ENCODE data around the gene ITGA8.
"Not testable (repeated sequence)": the region's sequence is repeated elsewhere in the genome, so short reads cannot be mapped to it uniquely, and the experiment has no call there.

Gene ITGA8

DNA sequence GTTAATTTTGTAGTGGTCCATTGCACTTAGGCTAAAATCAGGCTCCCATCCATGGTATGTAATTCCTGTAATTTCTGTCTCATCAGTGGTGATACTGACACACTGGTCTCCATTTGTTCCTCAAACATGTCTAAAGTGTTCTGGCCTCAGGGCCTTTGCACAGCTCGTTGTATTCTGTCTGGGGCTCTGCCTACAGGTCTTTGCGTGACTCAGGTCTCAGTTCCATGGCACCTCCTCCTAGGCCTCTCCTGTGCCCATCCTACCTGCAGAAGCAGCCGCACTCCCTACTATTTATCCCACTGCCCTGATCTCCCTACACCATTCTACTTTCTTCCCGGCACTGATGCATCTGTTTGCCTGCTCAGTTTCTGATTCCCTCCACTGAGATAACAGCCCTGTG, 173.8 kb downstream of the ITGA8 start:
- DNase-seq = no peak

DNA sequence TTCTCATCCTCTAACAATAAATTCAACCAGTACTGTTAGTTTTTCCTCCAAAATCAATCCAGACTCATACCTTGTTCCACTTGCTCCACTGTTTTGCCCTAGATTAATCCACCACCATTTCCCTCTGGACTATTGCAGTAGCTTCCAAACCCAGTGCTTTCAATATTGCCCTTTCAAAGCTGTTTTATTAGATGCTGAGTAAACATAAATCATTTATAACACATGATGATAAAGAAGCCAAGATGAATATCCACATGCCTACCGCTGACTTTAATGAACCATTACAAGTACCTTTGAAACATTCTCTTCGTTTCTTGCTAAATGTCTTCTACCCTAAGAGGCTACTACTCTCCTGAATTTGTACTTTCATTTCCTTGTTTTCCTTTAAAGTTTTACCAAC, 174.5 kb downstream of the ITGA8 start:
- no peak for DNase-seq

DNA sequence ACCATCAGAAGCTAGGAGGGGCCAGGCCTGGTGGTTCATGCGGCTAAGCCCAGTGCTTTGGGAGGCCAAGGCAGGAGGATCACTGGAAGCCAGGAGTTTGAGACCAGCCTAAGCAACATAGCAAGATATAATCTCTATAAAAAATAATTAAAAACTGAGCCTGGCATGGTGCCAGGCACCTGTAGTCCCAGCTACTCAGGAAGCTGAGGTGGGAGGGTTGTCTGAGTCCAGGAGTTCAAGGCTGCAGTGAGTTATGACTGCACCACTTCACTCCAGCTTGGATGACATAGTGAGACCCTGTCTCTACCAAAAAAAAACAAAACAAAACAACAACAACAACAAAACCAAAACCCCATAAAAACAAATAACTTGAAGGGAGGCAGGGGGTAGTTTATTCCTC, 175.7 kb downstream of the ITGA8 start:
- no peak for DNase-seq

DNA sequence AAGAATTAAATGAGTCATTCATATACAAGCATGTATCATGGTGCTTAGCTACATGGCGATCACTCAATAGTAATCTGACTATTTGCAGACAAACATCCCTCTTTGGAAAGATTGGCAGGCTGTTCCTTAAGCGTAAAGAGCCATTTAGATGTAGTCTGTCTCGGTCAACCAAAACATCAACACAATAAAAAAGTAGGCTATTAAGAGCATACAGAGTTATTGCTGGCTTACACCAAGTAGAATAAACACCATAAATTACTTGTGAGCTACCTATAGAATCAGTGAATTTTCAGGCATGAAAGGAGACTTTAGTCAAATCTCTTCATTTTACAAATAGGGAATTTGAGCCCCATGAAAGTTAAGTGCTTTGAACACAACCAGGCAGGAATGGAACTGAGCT, 176.9 kb downstream of the ITGA8 start:
- DNase-seq = no peak

DNA sequence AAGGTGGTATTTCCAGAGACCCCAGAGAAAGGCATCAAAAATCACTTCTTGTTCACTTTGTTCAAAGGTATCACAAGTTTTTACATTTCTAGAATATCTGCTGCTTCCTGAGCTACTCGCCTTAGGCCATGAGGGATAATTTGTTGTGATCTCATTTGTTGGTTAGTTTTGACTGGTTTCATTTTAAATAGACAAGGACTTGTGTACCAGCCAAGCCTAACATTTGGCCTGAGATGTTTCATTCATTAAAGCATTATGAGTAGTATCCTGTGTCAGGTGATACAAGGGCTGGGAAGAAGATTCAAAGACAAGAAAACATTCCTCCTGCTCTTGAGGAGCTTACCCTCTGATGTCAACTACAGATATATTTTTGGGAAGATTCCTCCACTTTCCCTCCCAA, 178.3 kb downstream of the ITGA8 start:
- DNase-seq = no peak

DNA sequence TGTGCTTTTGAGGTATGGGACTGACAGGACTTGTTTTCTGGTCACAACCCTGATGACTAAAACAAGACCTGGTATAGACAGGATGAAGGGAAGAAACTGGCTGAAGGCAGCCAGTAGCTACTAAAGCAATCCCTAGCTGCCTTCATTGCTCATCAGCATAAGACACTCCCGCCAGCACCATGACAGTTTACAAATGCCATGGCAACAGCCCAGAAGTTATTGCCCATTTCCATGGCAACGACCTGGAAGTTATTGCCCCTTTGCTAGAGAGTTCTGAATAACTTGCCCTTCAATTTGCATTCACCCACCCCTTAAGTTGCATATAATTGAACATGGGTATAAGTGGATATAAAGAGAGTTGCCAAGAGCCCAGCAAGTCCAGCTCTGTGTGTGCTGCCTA, 179.0 kb downstream of the ITGA8 start:
- DNase-seq = no peak

DNA sequence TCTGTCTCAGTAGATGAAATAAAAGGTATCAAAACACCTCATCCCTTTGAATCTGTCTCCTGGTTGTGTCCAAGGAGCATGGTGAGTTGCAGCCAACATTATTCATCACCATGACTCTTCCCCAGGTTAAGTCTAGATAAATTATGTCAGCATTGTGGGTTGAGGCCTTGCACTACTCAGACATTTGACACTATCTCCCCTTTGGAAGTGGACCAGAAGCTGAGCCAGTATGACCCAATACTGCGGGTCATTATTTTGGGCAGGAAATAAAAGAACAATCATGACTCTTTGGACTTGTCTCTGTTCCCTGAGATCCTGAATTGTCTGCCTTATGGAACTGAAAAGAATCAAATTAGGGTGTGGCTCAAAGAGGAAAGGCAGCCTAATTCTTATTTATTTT, 180.5 kb downstream of the ITGA8 start:
- no peak for DNase-seq

DNA sequence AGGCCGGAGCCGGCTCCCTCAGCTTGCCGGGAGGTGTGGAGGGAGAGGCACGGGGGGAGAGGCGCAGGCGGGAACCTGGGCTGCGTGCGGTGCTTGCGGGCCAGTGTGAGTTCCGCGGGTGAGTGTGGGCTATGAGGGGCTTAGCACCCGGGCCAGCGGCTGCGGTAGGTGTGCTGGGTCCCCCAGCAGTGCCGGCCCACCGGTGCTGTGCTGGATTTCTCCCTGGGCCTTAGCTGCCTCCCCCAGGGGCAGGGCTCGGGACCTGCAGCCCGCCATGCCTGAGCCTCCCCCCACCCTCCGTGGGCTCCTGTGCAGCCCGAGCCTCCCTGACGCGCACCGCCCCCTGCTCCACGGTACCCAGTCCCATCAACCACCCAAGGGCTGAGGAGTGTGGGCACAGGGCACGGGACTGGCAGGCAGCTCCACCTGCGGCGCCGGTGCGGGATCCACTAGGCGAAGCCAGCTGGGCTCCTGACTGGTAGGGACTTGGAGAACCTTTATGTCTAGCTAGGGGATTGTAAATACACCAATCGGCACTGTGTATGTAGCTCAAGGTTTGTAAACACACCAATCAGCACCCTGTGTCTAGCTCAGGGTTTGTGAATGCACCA, 184.7 kb downstream of the ITGA8 start:
- DNase-seq = not testable (repeated sequence)

DNA sequence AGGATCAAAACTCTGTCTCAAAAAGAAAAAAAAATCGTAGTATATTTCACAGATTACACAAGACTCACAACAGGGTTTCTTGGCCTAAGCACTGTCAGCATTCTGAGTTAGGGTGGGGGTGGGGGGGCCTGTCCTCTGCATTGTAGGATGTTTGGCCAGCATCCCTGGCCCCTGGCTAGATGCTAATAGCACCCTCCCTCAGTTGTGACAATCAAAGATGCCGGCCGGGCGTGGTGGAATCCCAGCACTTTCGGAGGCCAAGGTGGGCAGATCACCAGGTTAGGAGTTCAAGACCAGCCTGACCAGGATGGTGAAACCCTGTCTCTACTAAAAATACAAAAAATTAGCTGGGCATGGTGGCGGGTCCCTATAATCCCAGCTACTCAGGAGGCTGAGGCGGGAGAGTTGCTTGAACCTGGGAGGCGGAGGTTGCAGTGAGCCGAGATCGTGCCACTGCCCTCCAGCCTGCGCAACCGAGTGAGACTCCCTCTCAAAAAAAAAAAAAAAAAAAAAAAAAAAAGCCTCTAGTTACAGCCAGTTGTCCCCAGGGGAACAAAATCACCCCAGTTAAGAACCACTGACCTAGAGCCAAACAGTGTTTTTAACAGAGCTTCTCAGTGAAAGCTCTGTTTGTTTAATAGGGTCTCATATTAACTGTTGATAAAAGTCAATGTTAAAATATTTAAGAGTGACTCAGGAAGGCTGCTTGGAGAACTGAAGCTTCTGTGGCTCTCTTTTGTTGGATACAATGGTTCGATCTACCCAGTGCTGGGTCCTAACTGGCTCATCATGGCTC, 187.6 kb downstream of the ITGA8 start:
- no peak for DNase-seq

DNA sequence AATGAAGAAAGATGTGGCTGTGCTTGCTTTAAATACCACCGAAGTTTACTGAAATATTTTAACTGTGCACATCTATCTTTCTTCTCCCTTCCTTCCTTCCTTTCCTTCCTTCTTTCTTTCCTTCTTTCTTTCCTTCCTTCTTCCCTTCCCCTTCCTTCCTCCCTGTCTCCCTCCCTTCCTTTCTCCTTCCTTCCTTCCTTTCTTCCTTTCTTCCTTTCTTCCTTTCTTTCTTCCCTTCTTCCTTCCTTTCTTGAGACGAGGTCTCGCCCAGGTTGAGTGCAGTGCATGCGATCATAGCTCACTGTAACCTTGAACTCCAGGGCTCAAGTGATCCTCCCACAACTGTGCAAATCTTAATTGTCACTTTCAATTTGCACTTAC, 190.9 kb downstream of the ITGA8 start:
- no peak for DNase-seq

DNA sequence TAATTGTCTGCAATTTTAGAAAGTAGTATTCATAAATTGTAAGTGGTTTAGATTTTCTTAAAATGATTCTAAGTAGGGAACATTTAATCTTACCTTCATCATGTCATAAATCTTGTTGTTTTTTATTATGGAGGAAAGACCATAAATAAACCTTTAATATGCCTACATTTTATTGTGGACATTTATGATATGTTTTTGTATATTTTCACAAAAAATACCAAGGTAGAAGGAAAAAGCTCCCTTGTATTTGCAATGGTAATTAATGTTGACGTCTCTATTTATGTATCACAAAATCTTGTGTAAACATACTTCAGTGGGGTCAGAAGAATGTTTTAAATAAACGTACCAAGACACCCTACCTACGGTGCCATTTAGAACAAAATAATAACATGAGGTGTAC, 193.0 kb downstream of the ITGA8 start:
- no peak for DNase-seq

DNA sequence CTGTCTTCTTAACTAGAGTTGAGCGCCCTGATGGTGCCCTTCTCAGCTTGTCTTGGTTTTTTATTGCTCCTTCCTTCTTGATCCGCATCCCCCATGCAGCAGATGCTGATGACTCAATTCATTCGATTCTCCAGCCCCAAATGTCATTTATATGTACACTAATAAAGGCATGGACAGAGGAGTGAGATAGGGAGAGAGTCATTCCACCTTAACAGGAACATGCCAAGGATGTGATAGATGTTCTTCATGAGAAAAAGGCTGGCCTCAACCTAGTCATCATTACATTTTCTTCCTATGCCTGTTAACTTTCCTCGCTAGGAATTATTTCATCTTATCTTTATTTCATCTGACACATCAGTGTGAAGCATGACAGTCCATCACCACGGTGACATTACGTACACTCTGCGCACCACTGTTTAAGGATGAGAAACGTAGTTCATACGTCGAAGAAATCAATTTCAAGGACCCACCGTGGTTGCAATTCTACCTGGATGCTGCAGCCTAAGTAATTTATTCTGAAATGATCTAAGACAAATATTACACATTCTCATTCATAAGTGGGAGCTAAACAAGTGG, 198.3 kb downstream of the ITGA8 start:
- no peak for DNase-seq

DNA sequence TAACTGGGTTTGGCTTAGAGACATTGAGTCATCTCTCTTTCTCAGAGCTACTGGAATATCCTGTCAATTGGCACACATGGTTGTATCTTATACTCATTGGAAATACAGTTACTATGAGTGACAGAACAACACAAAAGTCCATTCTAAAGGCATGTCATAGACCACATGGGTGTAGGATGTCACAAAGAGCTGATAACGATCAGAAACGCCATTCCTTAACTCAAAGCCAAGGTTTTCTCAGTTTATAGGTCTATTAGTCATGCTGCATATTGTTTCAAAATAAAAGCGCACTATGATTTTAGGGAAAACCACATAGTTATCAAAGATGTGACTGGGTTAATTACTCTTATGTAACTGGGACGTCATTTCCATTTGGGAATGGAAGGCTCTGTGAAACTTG, 201.5 kb downstream of the ITGA8 start:
- DNase-seq = no peak

DNA sequence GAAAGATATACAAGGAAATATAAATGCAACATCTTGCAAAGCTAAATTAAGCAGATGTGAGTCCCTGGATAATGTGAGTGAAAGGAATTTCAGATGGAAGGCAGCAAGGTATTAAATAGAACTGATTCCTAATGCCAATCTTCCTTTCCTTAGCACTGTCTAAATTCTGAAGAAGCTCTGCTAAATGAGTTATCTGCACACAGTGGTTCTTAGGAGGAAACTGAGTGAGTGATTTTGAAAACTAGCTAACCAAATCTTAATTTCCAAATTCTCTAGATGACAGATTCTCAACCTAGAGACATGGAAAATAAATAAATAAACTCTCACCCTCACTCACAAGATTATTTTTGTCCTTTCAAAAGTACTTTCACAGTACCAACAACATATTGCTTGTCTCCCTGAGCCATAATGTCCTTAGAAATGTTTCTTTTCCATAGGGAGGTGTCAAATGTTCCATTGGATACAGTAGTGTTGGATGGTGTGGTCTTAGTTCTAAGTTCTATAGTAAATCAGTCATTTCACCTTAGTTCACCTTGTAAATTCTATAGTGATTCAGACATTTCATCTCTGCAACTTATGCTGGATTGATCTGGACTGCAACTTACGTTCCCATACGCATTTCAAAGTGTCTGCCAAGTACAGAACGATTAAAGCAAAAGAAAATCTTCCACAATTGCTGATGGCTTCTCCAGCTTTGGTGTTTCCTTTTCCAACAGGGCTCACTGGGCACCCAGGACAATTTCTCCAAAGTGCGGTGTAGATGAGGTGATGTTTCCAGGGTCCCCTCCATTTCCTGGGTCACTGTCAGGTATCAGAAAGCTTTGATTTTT, 203.3 kb downstream of the ITGA8 start:
- DNase-seq = no peak

DNA sequence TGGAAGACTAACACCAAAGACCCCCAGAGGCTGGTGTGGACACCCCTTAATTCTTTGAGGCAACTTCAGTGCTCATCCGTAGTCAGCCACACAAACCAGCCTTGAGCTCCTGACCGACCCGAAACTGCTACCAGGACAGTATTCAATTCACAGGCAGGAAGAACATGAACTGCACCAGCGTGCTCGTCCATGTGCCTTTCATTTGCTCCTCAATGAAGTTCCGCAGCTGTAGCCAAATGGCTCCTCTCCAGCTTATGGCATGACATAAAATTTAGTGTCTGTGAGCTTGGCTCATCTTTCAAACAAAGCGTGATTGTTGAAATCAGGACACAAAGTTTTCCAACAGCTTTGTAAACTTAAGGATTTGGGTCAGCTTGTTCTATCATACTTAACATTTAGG, 204.5 kb downstream of the ITGA8 start:
- DNase-seq = no peak

DNA sequence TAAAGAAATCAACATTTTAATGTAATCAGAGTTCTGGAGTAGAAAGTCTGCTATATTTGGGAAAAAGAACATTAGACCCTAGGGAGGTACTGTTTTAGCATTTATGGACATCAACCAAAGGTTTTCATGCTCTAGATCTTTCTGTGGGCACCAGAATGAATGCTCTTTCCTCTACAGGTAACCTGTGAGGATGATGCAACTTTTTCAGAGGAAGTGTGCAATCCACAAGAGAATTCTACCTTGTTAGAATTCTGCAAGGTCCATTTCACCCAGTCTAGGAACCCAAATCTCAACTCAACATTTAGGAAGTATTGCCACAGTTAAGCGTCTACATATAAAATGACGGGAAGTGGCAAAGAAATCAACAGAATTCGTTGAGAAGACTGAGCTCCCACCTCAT, 208.8 kb downstream of the ITGA8 start:
- no peak for DNase-seq

DNA sequence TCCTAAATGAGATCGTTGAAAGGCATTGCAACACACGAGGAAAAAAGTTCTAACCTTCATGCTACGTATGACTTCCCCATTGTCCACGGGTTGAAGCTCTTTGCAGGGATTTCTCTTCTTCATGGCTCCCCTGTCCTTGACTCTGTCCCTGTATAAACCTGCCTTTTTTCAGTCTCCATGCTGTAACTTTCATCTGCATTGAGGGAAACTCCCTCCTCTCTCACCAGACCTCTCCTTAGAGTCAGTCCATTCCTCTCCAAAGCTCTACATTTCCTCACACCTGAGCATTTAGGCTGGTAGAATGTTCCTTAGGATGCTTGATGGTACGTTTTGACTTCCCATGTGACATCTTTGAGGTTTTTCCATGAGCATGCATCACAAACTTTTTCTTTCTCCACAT, 214.4 kb downstream of the ITGA8 start:
- DNase-seq = no peak

DNA sequence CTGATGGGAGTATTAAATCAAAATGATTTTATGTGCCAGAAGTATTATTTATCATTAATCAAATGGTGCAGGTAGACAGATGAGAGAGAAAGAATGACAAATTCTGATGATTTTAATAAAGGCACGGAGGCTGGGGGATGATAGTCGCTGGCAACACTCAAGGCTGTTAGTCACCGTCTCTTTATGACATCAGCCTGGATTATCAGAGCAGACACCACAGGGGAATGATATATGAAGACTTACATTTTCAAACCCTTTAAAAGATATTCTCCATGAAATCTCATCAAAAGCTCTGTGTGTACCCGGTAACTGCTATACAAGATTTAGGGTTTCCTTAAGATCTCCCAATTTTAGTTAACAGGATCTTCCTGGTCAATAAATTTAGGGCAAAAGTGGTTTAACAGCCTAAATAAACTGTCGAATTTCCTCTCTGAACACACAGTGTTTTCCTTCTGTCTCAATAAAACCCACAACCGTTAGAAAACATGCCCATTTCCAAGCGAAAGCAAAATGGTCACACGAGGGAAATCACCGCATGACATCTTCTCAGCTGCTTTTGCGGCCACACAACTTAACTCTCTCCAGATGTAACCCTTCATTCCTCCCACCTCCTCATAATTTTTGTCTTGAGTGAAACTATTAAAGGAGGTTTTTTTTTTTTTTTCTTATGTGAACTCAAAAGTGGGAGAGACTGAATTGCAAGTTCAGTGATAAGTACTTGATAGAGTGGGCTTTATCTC, 215.5 kb downstream of the ITGA8 start:
- no peak for DNase-seq

DNA sequence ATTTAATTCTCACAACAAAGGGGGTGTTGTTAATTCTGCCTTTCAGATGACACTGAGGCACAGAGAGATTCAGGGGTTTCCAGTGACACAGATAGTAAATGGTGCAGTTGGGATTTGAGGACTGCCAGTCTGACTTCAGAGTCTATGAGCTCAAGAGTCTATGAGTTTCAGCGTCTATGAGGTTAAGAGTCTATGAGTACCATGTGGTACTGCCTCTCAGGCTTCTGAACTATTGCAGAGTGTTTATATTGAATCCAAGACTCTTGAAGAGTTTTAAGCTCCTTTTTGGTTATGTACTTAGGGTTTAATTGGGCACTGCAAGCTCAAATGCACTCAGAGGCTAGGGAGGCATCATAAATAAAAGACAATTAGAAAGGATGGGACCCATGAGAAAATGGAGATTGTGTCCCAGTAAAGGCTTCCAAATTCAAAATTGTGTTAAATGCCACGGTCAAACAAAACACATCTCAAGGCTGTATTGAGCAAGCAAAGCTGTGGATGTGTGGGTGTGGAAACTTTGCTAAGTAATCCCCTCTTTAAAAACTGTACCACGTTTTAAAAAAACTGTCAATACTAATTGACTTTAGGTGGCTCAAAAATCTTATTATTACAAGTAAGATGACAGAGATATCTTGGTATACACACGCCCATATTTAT, 224.7 kb downstream of the ITGA8 start:
- no peak for DNase-seq

DNA sequence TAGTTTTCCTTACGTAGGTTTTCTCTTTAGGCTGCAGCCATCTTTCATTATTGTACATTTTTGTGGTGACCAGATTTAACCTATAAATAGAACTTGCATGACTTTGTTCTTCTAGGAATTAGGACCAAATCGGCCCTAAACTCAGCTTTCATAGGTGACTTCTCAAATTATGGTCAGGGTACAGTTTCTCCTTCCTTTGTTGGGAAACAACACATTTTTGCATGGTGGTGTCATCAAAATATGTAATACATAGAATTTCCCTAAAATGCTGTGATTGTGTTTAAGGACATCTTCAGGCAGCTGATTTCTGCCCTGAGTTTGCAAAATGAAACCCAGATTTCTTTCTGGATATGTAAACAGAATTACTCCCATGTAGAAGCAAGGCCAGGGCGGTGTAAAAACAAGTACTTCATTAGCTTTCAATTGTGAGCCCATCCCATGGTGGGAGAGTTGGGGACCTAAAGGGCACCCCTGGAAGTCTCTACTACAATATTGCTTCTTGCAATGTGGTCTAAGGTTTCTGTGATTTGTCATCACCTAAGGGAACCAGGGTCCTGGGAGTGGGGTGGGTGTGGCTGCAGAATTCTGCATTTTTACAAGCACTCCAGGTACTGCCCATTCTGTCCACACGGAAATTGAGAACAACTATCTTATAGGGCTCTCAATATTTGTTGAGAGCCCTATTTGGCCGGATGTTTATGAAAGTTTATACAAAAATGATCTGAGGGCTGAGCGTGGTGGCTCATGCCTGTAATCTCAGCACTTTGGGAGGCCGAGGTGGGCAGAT, 227.7 kb downstream of the ITGA8 start:
- DNase-seq = no peak

DNA sequence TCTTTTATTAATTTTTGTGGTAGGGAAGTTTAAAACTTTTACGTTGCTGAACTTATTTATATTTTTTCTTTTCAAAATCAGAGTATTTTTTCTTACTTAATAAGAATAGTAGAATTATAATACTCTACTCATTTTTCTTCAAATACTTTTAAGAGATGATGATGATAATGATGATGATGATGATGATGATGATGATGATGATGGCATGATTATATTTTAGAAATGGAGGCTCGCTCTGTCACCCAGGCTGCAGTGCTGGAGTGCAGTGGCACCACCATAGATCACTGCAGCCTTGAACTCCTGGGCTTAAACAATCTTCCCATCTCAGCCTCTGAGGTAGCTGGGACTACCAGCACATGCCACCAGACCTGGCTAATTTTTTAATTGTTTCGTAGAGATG, 230.3 kb downstream of the ITGA8 start:
- no peak for DNase-seq

DNA sequence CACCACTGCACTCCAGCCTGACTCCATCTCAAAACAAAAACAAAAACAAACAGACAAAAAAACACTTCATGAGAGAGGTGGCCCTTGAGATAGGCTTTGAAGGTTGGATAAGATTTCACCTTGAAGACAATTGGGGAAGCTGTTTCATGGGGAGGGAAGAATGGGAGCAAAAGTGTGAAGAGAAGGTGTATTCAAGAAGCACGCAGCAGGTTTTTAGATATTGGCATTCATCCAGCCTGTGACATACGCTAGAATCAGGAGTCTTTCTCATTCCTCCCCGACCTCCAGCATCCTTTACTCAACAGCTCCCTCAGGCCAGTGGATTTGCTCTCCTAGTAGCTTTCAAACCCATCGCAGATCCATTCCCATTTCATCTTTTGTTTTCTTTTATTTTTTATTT, 232.3 kb downstream of the ITGA8 start:
- no peak for DNase-seq

Data from stimulated activated CD4-positive, alpha-beta T cell treated with anti-CD3 and anti-CD28 coated beads, Interleukin-4, amount 100 ng/mL, for 1 hour (primary cell).